ENCODE data around the gene RBM23. TPM values are rescaled to one million over a fixed set of nuclear protein-coding genes. Genes with fewer than 3 reads are reported as not detected.
"Not testable (repeated sequence)": the region's sequence is repeated elsewhere in the genome, so short reads cannot be mapped to it uniquely, and the experiment has no call there.

The RBM23 gene
- total RNA-seq, 1 experiment from 2014 or later, result 54.9 TPM

GRCh38 chr14:22919601-22919921, 612 bp upstream of the RBM23 start:
- DNase-seq (ENCODE audit: low spot score), result no peak

- DNase-seq (ENCODE audit: low spot score), result no peak
Observed at GRCh38 chr14:22915886-22916521, 2.9 kb downstream of the RBM23 start.

- DNase-seq (ENCODE audit: low spot score), result not testable (repeated sequence)
Observed at GRCh38 chr14:22914836-22915235, 4.1 kb downstream of the RBM23 start.

- no peak for DNase-seq (ENCODE audit: low spot score)
Observed at GRCh38 chr14:22910916-22911315, 8.0 kb downstream of the RBM23 start.

GRCh38 chr14:22908601-22909000, 10.3 kb downstream of the RBM23 start:
- DNase-seq (ENCODE audit: low spot score), result no peak

GRCh38 chr14:22907429-22907828, 11.5 kb downstream of the RBM23 start:
- no peak for DNase-seq (ENCODE audit: low spot score)

- DNase-seq (ENCODE audit: low spot score), result no peak
Observed at GRCh38 chr14:22906073-22906472, 12.9 kb downstream of the RBM23 start.

GRCh38 chr14:22905627-22906026, 13.3 kb downstream of the RBM23 start:
- no peak for DNase-seq (ENCODE audit: low spot score)

GRCh38 chr14:22903742-22904087, 15.2 kb downstream of the RBM23 start:
- no peak for DNase-seq (ENCODE audit: low spot score)

GRCh38 chr14:22901799-22902198, 17.1 kb downstream of the RBM23 start:
- DNase-seq (ENCODE audit: low spot score), result no peak

GRCh38 chr14:22900081-22900799, 18.7 kb downstream of the RBM23 start:
- DNase-seq (ENCODE audit: low spot score), result peak; percentile 77

- DNase-seq (ENCODE audit: low spot score), result no peak
Observed at GRCh38 chr14:22898302-22899090, 20.5 kb downstream of the RBM23 start.

- no peak for DNase-seq (ENCODE audit: low spot score)
Observed at GRCh38 chr14:22897357-22897756, 21.6 kb downstream of the RBM23 start.

GRCh38 chr14:22896760-22897159, 22.2 kb downstream of the RBM23 start:
- no peak for DNase-seq (ENCODE audit: low spot score)

- DNase-seq (ENCODE audit: low spot score), result no peak
Observed at GRCh38 chr14:22896356-22896755, 22.6 kb downstream of the RBM23 start.

- no peak for DNase-seq (ENCODE audit: low spot score)
Observed at GRCh38 chr14:22895402-22895801, 23.5 kb downstream of the RBM23 start.

- no peak for DNase-seq (ENCODE audit: low spot score)
Observed at GRCh38 chr14:22893706-22894105, 25.2 kb downstream of the RBM23 start.

GRCh38 chr14:22892488-22892887, 26.5 kb downstream of the RBM23 start:
- no peak for DNase-seq (ENCODE audit: low spot score)

- no peak for DNase-seq (ENCODE audit: low spot score)
Observed at GRCh38 chr14:22890416-22890815, 28.5 kb downstream of the RBM23 start.

- DNase-seq (ENCODE audit: low spot score), result no peak
Observed at GRCh38 chr14:22888662-22889061, 30.3 kb downstream of the RBM23 start.

GRCh38 chr14:22887990-22888378, 31.0 kb downstream of the RBM23 start:
- no peak for DNase-seq (ENCODE audit: low spot score)

- DNase-seq (ENCODE audit: low spot score), result peak; percentile 73
Observed at GRCh38 chr14:22887260-22887989, 31.5 kb downstream of the RBM23 start.

Measured in HT-29 (cell line).